Psoas muscle (tissue), 8 donors: ENCODE results near the gene SOCS3. TPM values are rescaled to one million over a fixed set of nuclear protein-coding genes. Genes with fewer than 3 reads are reported as not detected.

Source experiments
- ATAC-seq, 4 donors: fragments of 200-7000 bp; cut with Tn5 transposase; one replicate each; pipeline ENCODE4 v1.9.1; 2020; ENCODE audit warnings: moderate library complexity in 3 of 4, mild to moderate bottlenecking in 2 of 4
- DNase-seq, 2 donors: peaks; one replicate each; pipeline ENCODE4 v3.0.0-alpha.2; 2020
- H3K27ac ChIP-seq: fragments of 200-600 bp; one replicate; pipeline ENCODE4 v1.8.0; 2022
- H3K27me3 ChIP-seq, 3 donors: fragments of 200-600 bp in 1 of 3; one replicate each; pipeline versions ENCODE4 v1.6.1 to v1.8.0; 2013 to 2022; ENCODE audit warnings: low read length in 2 of 3, mild to moderate bottlenecking in 2 of 3, moderate library complexity in 1 of 3; ENCODE audit not compliant: insufficient read depth in 3 of 3
- H3K36me3 ChIP-seq, 2 donors: fragments of 200-600 bp in 1 of 2; one replicate each; pipeline versions ENCODE4 v1.6.1 to v1.8.0; 2013 to 2022; ENCODE audit warnings: low read depth in 1 of 2, mild to moderate bottlenecking in 1 of 2, moderate library complexity in 1 of 2; ENCODE audit not compliant: insufficient read depth in 1 of 2
- H3K4me1 ChIP-seq: fragments of 200-600 bp; one replicate; pipeline ENCODE4 v1.8.0; 2022
- H3K4me3 ChIP-seq: fragments of 200-600 bp; one replicate; pipeline ENCODE4 v1.8.0; 2022; ENCODE audit warnings: mild to moderate bottlenecking
- H3K9me3 ChIP-seq: fragments of 200-600 bp; one replicate; pipeline ENCODE4 v1.8.0; 2022
- WGBS, 3 donors: extraction: QIAGEN DNeasy Blood & Tissue Kit; methylation state at CpG; one replicate each; pipeline versions ENCODE4 v1.1.6 to v1.1.7; 2013; 5-methylcytosine and 5-hydroxymethylcytosine counted together
- intact Hi-C, 2 donors: fragments of 100-400 bp; cut with DNase I; formaldehyde crosslinking; loops; one replicate each; pipeline versions ENCODE4 v1.11.0 to v1.14.2; 2022
- polyA plus RNA-seq, 3 donors: library from polyadenylated mRNA; stranded (reverse); fragments of 200-250 nt; gene quantifications; one replicate each; pipeline ENCODE4 v1.2.3, GENCODE V29; 2013
- total RNA-seq, 4 donors: library from RNA; stranded (reverse); fragmentation: NEBNext Ultra II Directional in 2 of 4; extraction: Animal tissue kit (Norgen Biotek cat#: 25700) in 2 of 4; gene quantifications; one replicate each; pipeline versions ENCODE4 v1.2.1 to v1.2.4, GENCODE V29; 2021 to 2023
- TF ChIP-seq, protein P1 (sequence below): fragments of 200-600 bp; IDR thresholded peaks from one replicate; pipeline ENCODE4 v1.8.0; 2022; ENCODE audit warnings: antibody characterized with exemption
- donor health status: healthy with polysubstance abuse.
- donor health status: DM: no; HTN: no; CAD: no; lungs with moderate emphysema.
- donor health status: Bipolar disorder and iron deficiency.
- donor health status: healthy.
- donor health status: DM: yes; HTN: yes; CAD: no.
- donor health status: DM: no; HTN: no; CAD: no.
- donor health status: DM: no; HTN: no; CAD: no.
- donor health status: DM: yes; HTN: yes; CAD: no.

SOCS3 gene
- total and polyA plus RNA-seq, 7 donors: 5.3 to 43.5 (median 17.4) TPM

DNA sequence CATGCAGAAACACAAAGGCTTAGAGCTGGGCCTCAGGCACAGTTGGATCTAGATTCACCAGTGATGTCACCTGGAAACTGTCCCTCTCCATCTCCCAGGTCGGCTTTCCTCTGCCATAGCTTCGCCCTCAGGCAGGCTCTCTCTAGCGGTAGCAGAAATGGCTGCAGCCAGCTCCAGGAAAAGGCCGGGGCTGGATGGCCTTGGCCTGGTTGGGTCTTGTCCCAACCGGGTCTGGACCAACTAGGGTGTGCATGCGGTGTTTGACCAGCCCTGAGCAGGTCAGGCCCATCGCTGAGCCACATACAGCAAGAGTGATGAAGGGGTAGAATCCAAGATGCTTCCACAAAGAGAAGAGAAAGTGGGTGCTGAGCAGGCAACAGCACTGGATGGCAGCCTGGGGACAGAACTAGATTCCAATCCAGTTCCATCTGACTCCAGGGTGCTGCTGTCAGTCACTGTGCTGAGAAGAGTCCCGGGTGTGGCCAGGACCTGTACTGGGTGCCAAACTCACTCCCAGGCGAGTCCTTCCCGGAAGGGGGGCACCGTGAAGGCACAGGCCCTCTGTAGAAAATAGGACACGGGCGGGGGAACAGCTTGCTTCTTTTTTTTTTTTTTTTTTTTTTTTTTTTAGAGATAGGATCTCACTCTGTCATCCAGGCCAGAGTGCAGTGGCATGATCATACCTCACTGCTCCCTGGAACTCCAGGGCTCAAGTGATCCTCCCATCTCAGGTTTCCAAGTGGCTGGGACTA lies 51.8 kb downstream of the SOCS3 start:
- TF ChIP-seq, protein P1, sequence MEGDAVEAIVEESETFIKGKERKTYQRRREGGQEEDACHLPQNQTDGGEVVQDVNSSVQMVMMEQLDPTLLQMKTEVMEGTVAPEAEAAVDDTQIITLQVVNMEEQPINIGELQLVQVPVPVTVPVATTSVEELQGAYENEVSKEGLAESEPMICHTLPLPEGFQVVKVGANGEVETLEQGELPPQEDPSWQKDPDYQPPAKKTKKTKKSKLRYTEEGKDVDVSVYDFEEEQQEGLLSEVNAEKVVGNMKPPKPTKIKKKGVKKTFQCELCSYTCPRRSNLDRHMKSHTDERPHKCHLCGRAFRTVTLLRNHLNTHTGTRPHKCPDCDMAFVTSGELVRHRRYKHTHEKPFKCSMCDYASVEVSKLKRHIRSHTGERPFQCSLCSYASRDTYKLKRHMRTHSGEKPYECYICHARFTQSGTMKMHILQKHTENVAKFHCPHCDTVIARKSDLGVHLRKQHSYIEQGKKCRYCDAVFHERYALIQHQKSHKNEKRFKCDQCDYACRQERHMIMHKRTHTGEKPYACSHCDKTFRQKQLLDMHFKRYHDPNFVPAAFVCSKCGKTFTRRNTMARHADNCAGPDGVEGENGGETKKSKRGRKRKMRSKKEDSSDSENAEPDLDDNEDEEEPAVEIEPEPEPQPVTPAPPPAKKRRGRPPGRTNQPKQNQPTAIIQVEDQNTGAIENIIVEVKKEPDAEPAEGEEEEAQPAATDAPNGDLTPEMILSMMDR: peak; percentile 47
- ATAC-seq (peak; percentile 69 to 85 (median 84)), DNase-seq (peak in 1 of 2 donors; percentile 76)
- H3K27ac ChIP-seq: peak overlapping the region; percentile 66
- WGBS, 3 donors: 25 to 73% (median 39%) methylated on average over 12 to 13 of the region's 13 CpGs
- no peaks in the 10 kb centered on the region for H3K27me3 ChIP-seq
- no peaks in the 10 kb centered on the region for H3K9me3 ChIP-seq
- H3K4me3 ChIP-seq: no peak overlapping the region
- intact Hi-C loops: no loop called here
- H3K36me3 ChIP-seq: no peaks in the 10 kb centered on the region
- peaks cover 14% of the 10 kb centered on the region for H3K4me1 ChIP-seq

DNA sequence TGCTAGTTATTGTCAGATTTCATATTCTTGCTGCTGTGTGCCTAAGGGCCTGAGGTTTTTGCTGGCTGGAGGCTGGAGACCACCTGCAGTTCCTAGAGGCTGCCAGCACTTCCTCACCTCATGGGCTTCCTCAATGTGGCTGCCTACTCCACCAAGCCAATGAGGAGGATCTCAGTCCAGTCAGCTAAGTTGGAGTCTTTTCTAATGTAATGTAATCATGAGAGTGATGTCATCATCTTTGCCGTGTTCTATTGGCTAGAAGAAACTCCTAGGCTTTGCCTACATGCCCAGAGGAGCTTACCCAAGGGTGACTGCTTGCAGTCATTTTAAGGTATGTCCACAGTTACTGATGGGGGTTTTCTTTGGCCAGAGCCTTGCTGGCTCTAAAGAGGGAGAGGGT lies 53.0 kb downstream of the SOCS3 start:
- 52 to 79% (median 63%) methylated on average over 1 of the region's 1 CpG for WGBS, 3 donors
- peaks cover 14% of the 10 kb centered on the region for H3K4me1 ChIP-seq
- no peaks in the 10 kb centered on the region for H3K36me3 ChIP-seq
- H3K27ac ChIP-seq: peak overlapping the region; percentile 66
- DNase-seq (no peak), ATAC-seq (no peak)
- TF ChIP-seq, protein P1: no peak
- no peak overlapping the region for H3K4me3 ChIP-seq
- no peaks in the 10 kb centered on the region for H3K9me3 ChIP-seq
- intact Hi-C loops: no loop called here
- H3K27me3 ChIP-seq: no peaks in the 10 kb centered on the region

Other genes starting within 250 kb of the SOCS3 start
- gene TMC6, start 231.3 kb downstream of the SOCS3 start, total RNA-seq: 10 to 100 TPM in 1 of 4 donors, 1 to 10 TPM in 3; 6.1 to 11.0 (median 7.9) TPM
- gene TMC6, start 231.3 kb downstream of the SOCS3 start, polyA plus RNA-seq: 1 to 10 TPM; 2.7 to 3.9 (median 2.8) TPM
- 1 to 10 TPM in 3 of 4 donors, under 1 TPM in 1; 0.89 to 2.8 (median 1.9) TPM for gene TMC8, start 229.3 kb downstream of the SOCS3 start, total RNA-seq
- gene TMC8, start 229.3 kb downstream of the SOCS3 start, polyA plus RNA-seq: under 1 TPM; 0.30 to 0.79 (median 0.43) TPM
- gene C17orf99, start 213.7 kb downstream of the SOCS3 start, total RNA-seq: not detected
- not detected for gene C17orf99, start 213.7 kb downstream of the SOCS3 start, polyA plus RNA-seq
- 100 to 1,000 TPM; 134 to 313 (median 192) TPM for gene SYNGR2, start 191.5 kb downstream of the SOCS3 start, total RNA-seq
- 100 to 1,000 TPM in 2 of 3 donors, 10 to 100 TPM in 1; 61.7 to 181 (median 120) TPM for gene SYNGR2, start 191.5 kb downstream of the SOCS3 start, polyA plus RNA-seq
- 1 to 10 TPM in 3 of 4 donors, under 1 TPM in 1; 0.68 to 3.1 (median 2.3) TPM for gene TK1, start 173.0 kb downstream of the SOCS3 start, total RNA-seq
- gene TK1, start 173.0 kb downstream of the SOCS3 start, polyA plus RNA-seq: 1 to 10 TPM in 2 of 3 donors, under 1 TPM in 1; 0.88 to 1.5 (median 1.1) TPM
- gene AFMID, start 172.7 kb downstream of the SOCS3 start, total RNA-seq: 10 to 100 TPM in 2 of 4 donors, 1 to 10 TPM in 2; 7.4 to 20.8 (median 12.1) TPM
- gene AFMID, start 172.7 kb downstream of the SOCS3 start, polyA plus RNA-seq: 1 to 10 TPM; 8.1 to 9.9 (median 9.3) TPM
- under 1 TPM in 2 of 4 donors, not detected in 2; 0.12 to 0.34 TPM for gene BIRC5, start 145.8 kb downstream of the SOCS3 start, total RNA-seq
- gene BIRC5, start 145.8 kb downstream of the SOCS3 start, polyA plus RNA-seq: under 1 TPM; 0.06 to 0.96 (median 0.23) TPM
- not detected for gene TMEM235, start 128.4 kb downstream of the SOCS3 start, total RNA-seq
- not detected for gene TMEM235, start 128.4 kb downstream of the SOCS3 start, polyA plus RNA-seq
- 10 to 100 TPM; 15.0 to 24.2 (median 20.3) TPM for gene PGS1, start 18.6 kb upstream of the SOCS3 start, total RNA-seq
- 10 to 100 TPM; 10.2 to 16.3 (median 15.5) TPM for gene PGS1, start 18.6 kb upstream of the SOCS3 start, polyA plus RNA-seq
- under 1 TPM; 0.04 to 0.17 (median 0.06) TPM for gene DNAH17, start 217.3 kb upstream of the SOCS3 start, total RNA-seq
- 1 to 10 TPM in 1 of 3 donors, under 1 TPM in 2; 0.08 to 3.5 (median 0.13) TPM for gene DNAH17, start 217.3 kb upstream of the SOCS3 start, polyA plus RNA-seq